IPS-11a (cell line): ENCODE measurements around the gene FZR1.
A peak's percentile ranks its signal among the peaks of the same experiment; 100 is the strongest.
"Not testable (repeated sequence)": the region's sequence is repeated elsewhere in the genome, so short reads cannot be mapped to it uniquely, and the experiment has no call there.

Source experiments
- H3K4me3 ChIP-seq: one replicate; pipeline ENCODE4 v1.5.1; 2013; ENCODE audit warnings: low read depth, low read length, control low read depth

Gene FZR1

GRCh38 chr19:3494051-3494450, 12.1 kb upstream of the FZR1 start:
- H3K4me3 ChIP-seq: no peak overlapping the region

GRCh38 chr19:3494559-3494958, 11.6 kb upstream of the FZR1 start:
- H3K4me3 ChIP-seq: no peak overlapping the region

GRCh38 chr19:3496392-3497273, 9.5 kb upstream of the FZR1 start:
- no peak overlapping the region for H3K4me3 ChIP-seq

- H3K4me3 ChIP-seq: no peak overlapping the region
These were observed 8.2 kb upstream of the FZR1 start for GRCh38 chr19:3497757-3498520.

- peak overlapping the region; percentile 99 for H3K4me3 ChIP-seq
These were observed 6.2 kb upstream of the FZR1 start for GRCh38 chr19:3499738-3500428.

- peak within 1 kb of the TSS; percentile 99 for H3K4me3 ChIP-seq
These were observed 5.5 kb upstream of the FZR1 start, which contains the start of gene DOHH for GRCh38 chr19:3500429-3501101. Gene DOHH, minus strand, starts transcription at chr19:3500674. Its CDS starts 3,860 bp downstream, at chr19:3496814.

GRCh38 chr19:3501780-3502179, 4.3 kb upstream of the FZR1 start:
- no peak overlapping the region for H3K4me3 ChIP-seq

- H3K4me3 ChIP-seq: no peak overlapping the region
These were observed 3.0 kb upstream of the FZR1 start for GRCh38 chr19:3503036-3503572.

- H3K4me3 ChIP-seq: no peak overlapping the region
These were observed 1.4 kb upstream of the FZR1 start for GRCh38 chr19:3504735-3505134.

- H3K4me3 ChIP-seq: peak overlapping the region; percentile 69
These were observed 551 bp downstream of the FZR1 start for GRCh38 chr19:3506384-3507340.

GRCh38 chr19:3507371-3508120, 1.4 kb downstream of the FZR1 start:
- H3K4me3 ChIP-seq: peak overlapping the region; percentile 69

GRCh38 chr19:3508121-3508661, 2.1 kb downstream of the FZR1 start:
- H3K4me3 ChIP-seq: not testable (repeated sequence)

- H3K4me3 ChIP-seq: no peak overlapping the region
These were observed 2.8 kb downstream of the FZR1 start for GRCh38 chr19:3508771-3509535.

- H3K4me3 ChIP-seq: no peak overlapping the region
These were observed 3.5 kb downstream of the FZR1 start for GRCh38 chr19:3509566-3509989.

GRCh38 chr19:3510727-3511126, 4.6 kb downstream of the FZR1 start:
- no peak overlapping the region for H3K4me3 ChIP-seq

GRCh38 chr19:3511506-3512251, 5.6 kb downstream of the FZR1 start:
- H3K4me3 ChIP-seq: no peak overlapping the region
